ENCODE results near the gene NEUROG1. TPM values are rescaled to one million over a fixed set of nuclear protein-coding genes. Genes with fewer than 3 reads are reported as not detected.

NEUROG1 gene
- total and polyA plus RNA-seq, 10 of the 15 experiments (the other 5 are each of a cell fraction or from before 2014, with no cell fraction given) = not detected

DNA sequence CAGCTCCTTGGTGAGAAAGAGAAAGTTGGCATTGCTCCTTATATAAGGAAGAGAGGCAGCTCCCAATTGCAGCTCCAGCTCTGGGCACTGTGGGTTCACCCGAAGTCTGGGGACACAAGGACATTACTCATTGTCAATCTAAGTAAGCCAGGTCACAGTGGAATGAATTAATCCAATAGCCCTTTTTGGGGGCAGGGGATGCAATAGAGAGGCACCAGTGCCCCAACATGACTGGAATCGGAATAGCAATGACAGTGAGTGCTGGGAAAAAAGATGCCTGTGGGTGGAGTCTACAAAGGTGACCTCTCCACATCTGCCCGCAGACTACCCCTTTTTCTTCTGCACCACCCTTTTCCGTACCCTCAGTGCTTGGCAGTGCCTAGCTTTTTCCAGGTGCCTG, 11.1 kb upstream of the NEUROG1 start:
- H3K36me3 ChIP-seq (ENCODE audit: control insufficient read depth in 2 of 2, insufficient read depth in 2 of 2, low read length in 1 of 2) = no peaks in the 10 kb centered on the region
- ChIA-PET CTCF (interaction anchor here (10.9 kb wide), 1 partner anchor 85 kb away, joined by 363 read pairs; no protein-coding TSS in a partner anchor), RAD21 (ENCODE audit: unreplicated experiment) (interaction anchor here (1.0 kb wide), 1 partner anchor 84 kb away, joined by 3 read pairs; no protein-coding TSS in a partner anchor), POLR2A (no interaction called here), SMC1A (ENCODE audit: uncharacterized antibody, unreplicated experiment) (interaction anchor here (1.3 kb wide), 1 partner anchor 91 kb away, joined by 4 read pairs; no protein-coding TSS in a partner anchor)
- BruUV-seq (replicated peaks) = no TSS peak
- no peak overlapping the region for H2AFZ ChIP-seq (ENCODE audit: control insufficient read depth, low read depth, low read length)
- no peak overlapping the region for H3K4me2 ChIP-seq (ENCODE audit: control insufficient read depth, insufficient read depth)
- no peak overlapping the region for H3K27ac ChIP-seq (ENCODE audit: control insufficient read depth, insufficient read depth)
- no peak overlapping the region for H3K9ac ChIP-seq (ENCODE audit: control insufficient read depth, insufficient read depth, low read length)
- ATAC-seq (no peak), DNase-seq (ENCODE audit: low read depth, low spot score) (no peak), FAIRE-seq (no peak)
- no peaks in the 10 kb centered on the region for H4K20me1 ChIP-seq (ENCODE audit: control insufficient read depth, insufficient read depth)
- intact Hi-C loops (cut with micrococcal nuclease; ENCODE audit: unreplicated experiment) = no loop called here
- peaks cover 8% of the 10 kb centered on the region for H3K4me1 ChIP-seq (ENCODE audit: control insufficient read depth, insufficient read depth, low read length)
- WGBS (ENCODE audit: insufficient coverage, insufficient replicate concordance, low lambda C conversion rate, missing lambda C conversion rate) = 23% methylated on average over 4 of the region's 4 CpGs
- H3K9me3 ChIP-seq (replicated peaks; ENCODE audit: control insufficient read depth, insufficient read depth, low read length) = no peaks in the 10 kb centered on the region; the same call in 2 of the 3 replicates
- in situ Hi-C loops (cut with MboI) = no loop called here
- peaks cover 6 to 15% of the 10 kb centered on the region in 2 experiments for H3K27me3 ChIP-seq (replicated peaks in 1 of 2; ENCODE audit: control insufficient read depth in 2 of 2, insufficient read depth in 2 of 2, low read length in 1 of 2)
- H3K4me3 ChIP-seq = no peak overlapping the region
- no peaks in the 10 kb centered on the region for H3K79me2 ChIP-seq (ENCODE audit: control insufficient read depth, insufficient read depth, low read length)
- no peak for TF ChIP-seq YY1 (IDR thresholded peaks at IDR 0.05; ENCODE audit: low read depth, low read length)
- TF ChIP-seq HCFC1 (IDR thresholded peaks at IDR 0.05; ENCODE audit: low read length) = no peak
- TF ChIP-seq, protein P1, sequence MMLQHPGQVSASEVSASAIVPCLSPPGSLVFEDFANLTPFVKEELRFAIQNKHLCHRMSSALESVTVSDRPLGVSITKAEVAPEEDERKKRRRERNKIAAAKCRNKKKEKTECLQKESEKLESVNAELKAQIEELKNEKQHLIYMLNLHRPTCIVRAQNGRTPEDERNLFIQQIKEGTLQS (IDR thresholded peaks at IDR 0.05; ENCODE audit: borderline replicate concordance, extremely low read depth, low read depth, low read length) = no peak
- TF ChIP-seq MTA2 (IDR thresholded peaks at IDR 0.05; ENCODE audit: low read depth) = no peak
- TF ChIP-seq CHD1 (IDR thresholded peaks at IDR 0.05; ENCODE audit: low read depth, low read length) = no peak
- TF ChIP-seq, protein P2, sequence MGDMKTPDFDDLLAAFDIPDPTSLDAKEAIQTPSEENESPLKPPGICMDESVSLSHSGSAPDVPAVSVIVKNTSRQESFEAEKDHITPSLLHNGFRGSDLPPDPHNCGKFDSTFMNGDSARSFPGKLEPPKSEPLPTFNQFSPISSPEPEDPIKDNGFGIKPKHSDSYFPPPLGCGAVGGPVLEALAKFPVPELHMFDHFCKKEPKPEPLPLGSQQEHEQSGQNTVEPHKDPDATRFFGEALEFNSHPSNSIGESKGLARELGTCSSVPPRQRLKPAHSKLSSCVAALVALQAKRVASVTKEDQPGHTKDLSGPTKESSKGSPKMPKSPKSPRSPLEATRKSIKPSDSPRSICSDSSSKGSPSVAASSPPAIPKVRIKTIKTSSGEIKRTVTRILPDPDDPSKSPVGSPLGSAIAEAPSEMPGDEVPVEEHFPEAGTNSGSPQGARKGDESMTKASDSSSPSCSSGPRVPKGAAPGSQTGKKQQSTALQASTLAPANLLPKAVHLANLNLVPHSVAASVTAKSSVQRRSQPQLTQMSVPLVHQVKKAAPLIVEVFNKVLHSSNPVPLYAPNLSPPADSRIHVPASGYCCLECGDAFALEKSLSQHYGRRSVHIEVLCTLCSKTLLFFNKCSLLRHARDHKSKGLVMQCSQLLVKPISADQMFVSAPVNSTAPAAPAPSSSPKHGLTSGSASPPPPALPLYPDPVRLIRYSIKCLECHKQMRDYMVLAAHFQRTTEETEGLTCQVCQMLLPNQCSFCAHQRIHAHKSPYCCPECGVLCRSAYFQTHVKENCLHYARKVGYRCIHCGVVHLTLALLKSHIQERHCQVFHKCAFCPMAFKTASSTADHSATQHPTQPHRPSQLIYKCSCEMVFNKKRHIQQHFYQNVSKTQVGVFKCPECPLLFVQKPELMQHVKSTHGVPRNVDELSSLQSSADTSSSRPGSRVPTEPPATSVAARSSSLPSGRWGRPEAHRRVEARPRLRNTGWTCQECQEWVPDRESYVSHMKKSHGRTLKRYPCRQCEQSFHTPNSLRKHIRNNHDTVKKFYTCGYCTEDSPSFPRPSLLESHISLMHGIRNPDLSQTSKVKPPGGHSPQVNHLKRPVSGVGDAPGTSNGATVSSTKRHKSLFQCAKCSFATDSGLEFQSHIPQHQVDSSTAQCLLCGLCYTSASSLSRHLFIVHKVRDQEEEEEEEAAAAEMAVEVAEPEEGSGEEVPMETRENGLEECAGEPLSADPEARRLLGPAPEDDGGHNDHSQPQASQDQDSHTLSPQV (IDR thresholded peaks at IDR 0.05) = no peak
- TF ChIP-seq, protein P3, sequence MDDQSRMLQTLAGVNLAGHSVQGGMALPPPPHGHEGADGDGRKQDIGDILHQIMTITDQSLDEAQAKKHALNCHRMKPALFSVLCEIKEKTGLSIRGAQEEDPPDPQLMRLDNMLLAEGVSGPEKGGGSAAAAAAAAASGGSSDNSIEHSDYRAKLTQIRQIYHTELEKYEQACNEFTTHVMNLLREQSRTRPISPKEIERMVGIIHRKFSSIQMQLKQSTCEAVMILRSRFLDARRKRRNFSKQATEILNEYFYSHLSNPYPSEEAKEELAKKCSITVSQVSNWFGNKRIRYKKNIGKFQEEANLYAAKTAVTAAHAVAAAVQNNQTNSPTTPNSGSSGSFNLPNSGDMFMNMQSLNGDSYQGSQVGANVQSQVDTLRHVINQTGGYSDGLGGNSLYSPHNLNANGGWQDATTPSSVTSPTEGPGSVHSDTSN (IDR thresholded peaks at IDR 0.05; ENCODE audit: insufficient replicate concordance, low read depth, low read length) = no peak
- TF ChIP-seq, protein P4, sequence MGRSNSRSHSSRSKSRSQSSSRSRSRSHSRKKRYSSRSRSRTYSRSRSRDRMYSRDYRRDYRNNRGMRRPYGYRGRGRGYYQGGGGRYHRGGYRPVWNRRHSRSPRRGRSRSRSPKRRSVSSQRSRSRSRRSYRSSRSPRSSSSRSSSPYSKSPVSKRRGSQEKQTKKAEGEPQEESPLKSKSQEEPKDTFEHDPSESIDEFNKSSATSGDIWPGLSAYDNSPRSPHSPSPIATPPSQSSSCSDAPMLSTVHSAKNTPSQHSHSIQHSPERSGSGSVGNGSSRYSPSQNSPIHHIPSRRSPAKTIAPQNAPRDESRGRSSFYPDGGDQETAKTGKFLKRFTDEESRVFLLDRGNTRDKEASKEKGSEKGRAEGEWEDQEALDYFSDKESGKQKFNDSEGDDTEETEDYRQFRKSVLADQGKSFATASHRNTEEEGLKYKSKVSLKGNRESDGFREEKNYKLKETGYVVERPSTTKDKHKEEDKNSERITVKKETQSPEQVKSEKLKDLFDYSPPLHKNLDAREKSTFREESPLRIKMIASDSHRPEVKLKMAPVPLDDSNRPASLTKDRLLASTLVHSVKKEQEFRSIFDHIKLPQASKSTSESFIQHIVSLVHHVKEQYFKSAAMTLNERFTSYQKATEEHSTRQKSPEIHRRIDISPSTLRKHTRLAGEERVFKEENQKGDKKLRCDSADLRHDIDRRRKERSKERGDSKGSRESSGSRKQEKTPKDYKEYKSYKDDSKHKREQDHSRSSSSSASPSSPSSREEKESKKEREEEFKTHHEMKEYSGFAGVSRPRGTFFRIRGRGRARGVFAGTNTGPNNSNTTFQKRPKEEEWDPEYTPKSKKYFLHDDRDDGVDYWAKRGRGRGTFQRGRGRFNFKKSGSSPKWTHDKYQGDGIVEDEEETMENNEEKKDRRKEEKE (IDR thresholded peaks at IDR 0.05) = no peak
- TF ChIP-seq, protein P5, sequence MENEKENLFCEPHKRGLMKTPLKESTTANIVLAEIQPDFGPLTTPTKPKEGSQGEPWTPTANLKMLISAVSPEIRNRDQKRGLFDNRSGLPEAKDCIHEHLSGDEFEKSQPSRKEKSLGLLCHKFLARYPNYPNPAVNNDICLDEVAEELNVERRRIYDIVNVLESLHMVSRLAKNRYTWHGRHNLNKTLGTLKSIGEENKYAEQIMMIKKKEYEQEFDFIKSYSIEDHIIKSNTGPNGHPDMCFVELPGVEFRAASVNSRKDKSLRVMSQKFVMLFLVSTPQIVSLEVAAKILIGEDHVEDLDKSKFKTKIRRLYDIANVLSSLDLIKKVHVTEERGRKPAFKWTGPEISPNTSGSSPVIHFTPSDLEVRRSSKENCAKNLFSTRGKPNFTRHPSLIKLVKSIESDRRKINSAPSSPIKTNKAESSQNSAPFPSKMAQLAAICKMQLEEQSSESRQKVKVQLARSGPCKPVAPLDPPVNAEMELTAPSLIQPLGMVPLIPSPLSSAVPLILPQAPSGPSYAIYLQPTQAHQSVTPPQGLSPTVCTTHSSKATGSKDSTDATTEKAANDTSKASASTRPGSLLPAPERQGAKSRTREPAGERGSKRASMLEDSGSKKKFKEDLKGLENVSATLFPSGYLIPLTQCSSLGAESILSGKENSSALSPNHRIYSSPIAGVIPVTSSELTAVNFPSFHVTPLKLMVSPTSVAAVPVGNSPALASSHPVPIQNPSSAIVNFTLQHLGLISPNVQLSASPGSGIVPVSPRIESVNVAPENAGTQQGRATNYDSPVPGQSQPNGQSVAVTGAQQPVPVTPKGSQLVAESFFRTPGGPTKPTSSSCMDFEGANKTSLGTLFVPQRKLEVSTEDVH (IDR thresholded peaks at IDR 0.05; ENCODE audit: low read depth, partially characterized antibody) = no peak

All from GM12878 (cell line).